Measurements from ENCODE around the gene SIX3. TPM values are rescaled to one million over a fixed set of nuclear protein-coding genes. Genes with fewer than 3 reads are reported as not detected.

SIX3 gene
- total RNA-seq, 6 experiments from 2014 or later = not detected

DNA sequence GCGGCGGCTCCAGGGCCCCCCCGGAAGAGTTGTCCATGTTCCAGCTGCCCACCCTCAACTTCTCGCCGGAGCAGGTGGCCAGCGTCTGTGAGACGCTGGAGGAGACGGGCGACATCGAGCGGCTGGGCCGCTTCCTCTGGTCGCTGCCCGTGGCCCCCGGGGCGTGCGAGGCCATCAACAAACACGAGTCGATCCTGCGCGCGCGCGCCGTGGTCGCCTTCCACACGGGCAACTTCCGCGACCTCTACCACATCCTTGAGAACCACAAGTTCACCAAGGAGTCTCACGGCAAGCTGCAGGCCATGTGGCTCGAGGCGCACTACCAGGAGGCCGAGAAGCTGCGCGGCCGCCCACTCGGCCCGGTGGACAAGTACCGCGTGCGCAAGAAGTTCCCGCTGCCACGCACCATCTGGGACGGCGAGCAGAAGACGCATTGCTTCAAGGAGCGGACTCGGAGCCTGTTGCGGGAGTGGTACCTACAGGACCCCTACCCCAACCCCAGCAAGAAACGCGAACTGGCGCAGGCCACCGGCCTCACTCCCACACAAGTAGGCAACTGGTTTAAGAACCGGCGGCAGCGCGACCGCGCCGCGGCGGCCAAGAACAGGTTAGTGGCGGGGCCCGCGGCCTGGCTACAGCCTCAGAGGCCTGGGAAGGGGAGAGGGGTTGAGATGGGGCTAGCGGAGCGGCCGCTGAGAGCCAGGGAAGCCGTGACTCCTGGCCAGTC lies 965 bp downstream of the SIX3 start:
- TF ChIP-seq CTCF (IDR thresholded peaks at IDR 0.05) = no peak
- Mint-ChIP-seq H3K27ac (no peak overlapping the region), H3K4me3 (no peak overlapping the region), H3K36me3 (ENCODE audit: low read depth) (no peaks in the 10 kb centered on the region), H3K27me3 (ENCODE audit: insufficient read depth) (peaks cover 83% of the 10 kb centered on the region), H3K9me3 (no peaks in the 10 kb centered on the region), H3K4me1 (ENCODE audit: low read depth) (peaks cover 7% of the 10 kb centered on the region; the same call in 1 of the 2 replicates)
- DNase-seq = no peak

GRCh38 chr2:44943031-44943692 lies 1.7 kb downstream of the SIX3 start:
- peaks cover 79% of the 10 kb centered on the region for H3K27me3 Mint-ChIP-seq (ENCODE audit: insufficient read depth)
- H3K9me3 Mint-ChIP-seq = no peaks in the 10 kb centered on the region
- DNase-seq = no peak
- no peak overlapping the region for H3K4me3 Mint-ChIP-seq
- no peak for TF ChIP-seq CTCF (IDR thresholded peaks at IDR 0.05)
- H3K27ac Mint-ChIP-seq = no peak overlapping the region
- no peaks in the 10 kb centered on the region for H3K36me3 Mint-ChIP-seq (ENCODE audit: low read depth)
- peaks cover 7% of the 10 kb centered on the region; the same call in 1 of the 2 replicates for H3K4me1 Mint-ChIP-seq (ENCODE audit: low read depth)

DNA sequence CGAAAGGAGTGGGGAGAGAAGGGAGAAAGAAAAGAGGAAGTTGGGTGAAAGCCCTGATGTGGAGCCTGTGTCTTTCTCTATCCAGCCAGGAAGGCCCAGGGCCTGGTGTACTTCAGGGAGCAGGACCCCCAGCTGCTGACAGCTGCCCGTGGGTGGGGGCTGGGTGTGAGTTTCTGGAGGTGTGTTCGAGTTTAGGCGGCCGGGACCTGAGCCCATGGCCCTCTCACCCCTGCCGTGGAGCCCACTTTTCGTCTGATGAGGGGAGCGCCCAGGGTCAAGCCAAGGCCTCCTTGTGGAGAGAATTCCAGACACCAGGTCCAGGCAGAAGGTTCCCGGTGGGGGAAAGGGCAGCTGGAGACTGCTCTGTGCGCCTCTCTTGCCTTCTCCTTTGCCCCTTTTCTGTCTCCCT lies 2.2 kb downstream of the SIX3 start:
- TF ChIP-seq CTCF (IDR thresholded peaks at IDR 0.05) = no peak
- Mint-ChIP-seq H3K27me3 (ENCODE audit: insufficient read depth) (peaks cover 75% of the 10 kb centered on the region), H3K4me1 (ENCODE audit: low read depth) (peaks cover 7% of the 10 kb centered on the region; the same call in 1 of the 2 replicates), H3K27ac (no peak overlapping the region), H3K9me3 (no peaks in the 10 kb centered on the region), H3K36me3 (ENCODE audit: low read depth) (no peaks in the 10 kb centered on the region), H3K4me3 (no peak overlapping the region)
- DNase-seq = no peak

DNA sequence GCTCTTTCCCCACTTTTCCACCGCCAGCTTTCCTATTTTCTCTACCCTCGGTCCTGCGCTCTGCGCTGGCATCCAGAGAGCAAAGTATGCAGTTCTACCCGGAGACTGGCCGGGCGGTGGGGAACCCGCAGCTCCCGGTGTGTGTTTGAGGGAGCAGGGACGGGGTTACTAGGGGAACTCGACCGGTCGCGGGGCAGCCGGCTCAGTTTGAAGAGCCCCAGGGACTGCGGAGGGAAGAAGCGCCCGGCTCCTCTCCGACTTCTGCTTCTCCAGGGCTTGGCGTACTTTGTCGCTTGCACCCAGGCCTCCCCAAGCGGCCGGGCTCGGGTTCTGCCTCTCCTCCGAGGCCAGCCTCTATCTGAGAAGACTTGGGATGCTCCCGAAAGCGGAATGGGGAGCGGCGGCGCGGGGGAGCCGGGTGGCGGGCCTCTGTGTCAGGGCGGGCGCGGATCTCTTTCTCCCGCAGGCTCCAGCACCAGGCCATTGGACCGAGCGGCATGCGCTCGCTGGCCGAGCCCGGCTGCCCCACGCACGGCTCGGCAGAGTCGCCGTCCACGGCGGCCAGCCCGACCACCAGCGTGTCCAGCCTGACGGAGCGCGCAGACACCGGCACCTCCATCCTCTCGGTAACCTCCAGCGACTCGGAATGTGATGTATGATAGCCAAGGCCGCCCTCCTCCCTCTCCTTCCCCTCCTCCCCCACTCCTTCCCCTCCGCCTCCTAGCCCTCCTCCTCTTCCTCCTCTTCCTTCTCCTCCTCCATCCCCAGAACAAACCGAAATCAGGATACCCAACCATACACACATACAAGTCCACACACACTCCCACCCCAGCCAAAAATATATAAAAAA lies 2.8 kb downstream of the SIX3 start:
- Mint-ChIP-seq H3K9me3 (no peaks in the 10 kb centered on the region), H3K4me1 (ENCODE audit: low read depth) (peaks cover 7% of the 10 kb centered on the region; the same call in 1 of the 2 replicates), H3K27me3 (ENCODE audit: insufficient read depth) (peaks cover 81% of the 10 kb centered on the region), H3K27ac (no peak overlapping the region), H3K36me3 (ENCODE audit: low read depth) (no peaks in the 10 kb centered on the region), H3K4me3 (no peak overlapping the region)
- no peak for TF ChIP-seq CTCF (IDR thresholded peaks at IDR 0.05)
- no peak for DNase-seq

DNA sequence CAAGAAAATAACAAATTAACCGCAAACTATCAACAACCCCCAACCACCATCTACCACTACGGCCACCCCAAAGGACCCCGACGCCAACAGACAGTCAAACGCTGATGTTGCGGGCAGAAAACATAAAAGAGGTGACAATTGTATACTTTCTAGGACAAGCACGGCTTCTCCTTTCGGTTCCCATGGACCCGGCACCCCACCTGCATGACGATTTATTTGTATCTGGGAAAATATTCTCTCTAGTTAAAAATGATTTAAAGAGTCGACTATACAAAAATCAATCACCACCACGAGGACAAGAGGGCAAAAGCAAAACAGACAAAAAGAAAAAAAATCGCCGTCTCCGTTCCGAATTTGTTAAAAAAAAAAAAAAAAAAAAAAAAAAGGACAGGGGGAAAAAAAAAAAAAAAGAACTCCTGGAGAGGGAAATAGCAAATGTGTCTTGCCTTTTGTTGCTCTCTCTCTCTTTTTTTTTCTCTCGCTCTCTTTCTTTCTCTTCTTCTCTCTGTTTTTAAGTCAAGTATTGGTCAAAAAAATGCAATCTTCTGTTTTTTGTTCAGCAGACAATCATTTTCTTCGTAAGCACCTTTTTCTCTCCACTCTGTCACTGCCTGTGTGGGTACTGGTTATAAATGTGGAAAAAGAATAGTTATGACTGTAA lies 3.6 kb downstream of the SIX3 start:
- H3K9me3 Mint-ChIP-seq = no peaks in the 10 kb centered on the region
- TF ChIP-seq CTCF (IDR thresholded peaks at IDR 0.05) = no peak
- H3K27ac Mint-ChIP-seq = no peak overlapping the region
- H3K27me3 Mint-ChIP-seq (ENCODE audit: insufficient read depth) = peaks cover 79% of the 10 kb centered on the region
- no peaks in the 10 kb centered on the region for H3K36me3 Mint-ChIP-seq (ENCODE audit: low read depth)
- no peak for DNase-seq
- H3K4me3 Mint-ChIP-seq = no peak overlapping the region
- peaks cover 7% of the 10 kb centered on the region; the same call in 1 of the 2 replicates for H3K4me1 Mint-ChIP-seq (ENCODE audit: low read depth)
